NB4 (cell line): ENCODE results near the gene KRTAP10-8.

Experiments
- CTCF ChIP-seq: IDR thresholded peaks from one replicate; pipeline ENCODE4 v1.5.1; 2012; ENCODE audit warnings: low read depth, low read length
- MAX ChIP-seq: IDR thresholded peaks from 2 replicates; pipeline ENCODE4 v1.6.1; 2011; ENCODE audit warnings: low read depth, low read length
- POLR2A ChIP-seq: IDR thresholded peaks from 2 replicates; pipeline ENCODE4 v1.6.1; 2011; ENCODE audit warnings: mild to moderate bottlenecking; ENCODE audit not compliant: insufficient read length; ENCODE audit errors: extremely low read depth

- no peak for TF ChIP-seq CTCF
- TF ChIP-seq MAX, result no peak
- no peak for TF ChIP-seq POLR2A
Measured at GRCh38 chr21:44650265-44650972, 38.5 kb downstream of the KRTAP10-8 start.
